RPMI7951 (cell line): ENCODE data around the gene CCNI2. TPM values are rescaled to one million over a fixed set of nuclear protein-coding genes. Genes with fewer than 3 reads are reported as not detected.

ENCODE experiments used
- DNase-seq: peaks from one replicate; pipeline ENCODE4 v3.0.0-alpha.2; 2012; ENCODE audit warnings: low read depth
- total RNA-seq: library from RNA; depleted of rRNA; stranded (reverse); fragments of >200 nt; shearing (Covaris generic); gene quantifications from 2 replicates; pipeline ENCODE4 v1.2.3, GENCODE V29; 2014; rRNA removed

Gene CCNI2
- 2.0 TPM in 1 of 2 replicates, not detected in the other for total RNA-seq

GRCh38 chr5:132746954-132747615 lies at the start of gene CCNI2:
CCNI2 (plus strand) TSS chr5:132747426; CDS start chr5:132747496, 70 bp downstream.
- DNase-seq = peak; percentile 6

- DNase-seq = no peak
Measured at GRCh38 chr5:132704875-132705274, 42.4 kb upstream of the CCNI2 start.

- no peak for DNase-seq
Measured at GRCh38 chr5:132708645-132709044, 38.6 kb upstream of the CCNI2 start.

GRCh38 chr5:132714456-132715307 lies 32.5 kb upstream of the CCNI2 start:
- DNase-seq = peak; percentile 4

GRCh38 chr5:132718544-132719312 lies 28.5 kb upstream of the CCNI2 start:
- DNase-seq = no peak

GRCh38 chr5:132725745-132726144 lies 21.5 kb upstream of the CCNI2 start:
- DNase-seq = no peak

- no peak for DNase-seq
Measured at GRCh38 chr5:132729896-132730295, 17.3 kb upstream of the CCNI2 start.

- no peak for DNase-seq
Measured at GRCh38 chr5:132733499-132734148, 13.6 kb upstream of the CCNI2 start.

GRCh38 chr5:132734687-132735086 lies 12.5 kb upstream of the CCNI2 start:
- DNase-seq = no peak

- peak; percentile 93 for DNase-seq
Measured at GRCh38 chr5:132736853-132737833, 10.1 kb upstream of the CCNI2 start, which contains the start of gene KIF3A. KIF3A (minus strand) TSS chr5:132737546; CDS start chr5:132737419, 127 bp downstream.

GRCh38 chr5:132737982-132738681 lies 9.1 kb upstream of the CCNI2 start:
- DNase-seq = peak; percentile 10

- DNase-seq = no peak
Measured at GRCh38 chr5:132739232-132739631, 8.0 kb upstream of the CCNI2 start.

GRCh38 chr5:132742158-132742557 lies 5.1 kb upstream of the CCNI2 start:
- no peak for DNase-seq

- no peak for DNase-seq
Measured at GRCh38 chr5:132742626-132743025, 4.6 kb upstream of the CCNI2 start.

- no peak for DNase-seq
Measured at GRCh38 chr5:132744659-132745058, 2.6 kb upstream of the CCNI2 start.

- no peak for DNase-seq
Measured at GRCh38 chr5:132746592-132746953, 653 bp upstream of the CCNI2 start.

GRCh38 chr5:132747616-132748440 lies 602 bp downstream of the CCNI2 start:
- DNase-seq = no peak

- no peak for DNase-seq
Measured at GRCh38 chr5:132748522-132749000, 1.3 kb downstream of the CCNI2 start.

- DNase-seq = no peak
Measured at GRCh38 chr5:132749506-132749905, 2.3 kb downstream of the CCNI2 start.
